K562 (cell line): ENCODE measurements around the gene CPVL. TPM values are rescaled to one million over a fixed set of nuclear protein-coding genes. Genes with fewer than 3 reads are reported as not detected.
A peak's percentile ranks its signal among the peaks of the same experiment; 100 is the strongest.

ENCODE experiments used
- ATAC-seq: fragments of 200-7000 bp; cut with Tn5 transposase; 3 replicates; pipeline ENCODE4 v1.9.1; 2020; ENCODE audit warnings: moderate library complexity
- BruUV-seq: library from RNA; stranded (reverse); fragments of 400-500 nt; replicated peaks from 2 replicates; lab custom pipeline; 2021; lab: Mats Ljungman, UMichigan
- CTCF ChIA-PET: fragments of 300-600 bp; formaldehyde crosslinking; extraction: SDS; loops from one replicate; lab custom pipeline; 2021; ENCODE audit warnings: low intra/inter-chr PET ratio; lab: Yijun Ruan, JAX
- POLR2A ChIA-PET: fragments of 300-600, 350-650 bp; sonication (Branson Sonifier 250); formaldehyde crosslinking; extraction: SDS; loops from one replicate; lab custom pipeline; 2021; ENCODE audit warnings: antibody characterized with exemption, inconsistent platforms; lab: Yijun Ruan, JAX
- DNase-seq, 4 experiments: peaks; one replicate each; pipeline versions ENCODE4 v3.0.0 to v3.0.0-alpha.2; 2011 to 2018; ENCODE audit warnings: low spot score in 3 of 4, mixed read lengths in 3 of 4; ENCODE audit errors: extremely low read depth in 1 of 4
- FAIRE-seq: peaks from 2 replicates; lab custom pipeline; 2011; peaks lifted over from hg19 to GRCh38; lab: Jason Lieb, UNC
- H2AFZ ChIP-seq: 2 replicates; pipeline ENCODE4 v1.6.0; 2011; ENCODE audit warnings: low read depth, low read length, control low read depth, inconsistent platforms
- H3K27ac ChIP-seq: fragments of 200-600 bp; 3 replicates; pipeline ENCODE4 v1.8.0; 2011; ENCODE audit warnings: low read depth, mild to moderate bottlenecking, control low read depth, inconsistent platforms, low read length, moderate library complexity, mixed read lengths; ENCODE audit errors: extremely low read depth
- H3K27me3 ChIP-seq, 2 experiments: fragments of 300-600 bp in 1 of 2; 2 replicates in 1 of 2; 3 replicates in 1 of 2; pipeline versions ENCODE4 v1.6.0 to v1.8.0; 2011; ENCODE audit warnings: inconsistent platforms in 2 of 2, low read length in 2 of 2, mild to moderate bottlenecking in 1 of 2, mixed read lengths in 1 of 2, moderate library complexity in 1 of 2; ENCODE audit not compliant: control insufficient read depth in 2 of 2, insufficient read depth in 2 of 2
- H3K36me3 ChIP-seq: fragments of 300-600 bp; 3 replicates; pipeline ENCODE4 v1.8.0; 2011; ENCODE audit warnings: mild to moderate bottlenecking, low read length, inconsistent platforms; ENCODE audit not compliant: control insufficient read depth, insufficient read depth
- H3K4me1 ChIP-seq, 2 experiments: fragments of 200-600 bp in 1 of 2; replicated peaks in 1 of 2; 2 replicates in 1 of 2; 3 replicates in 1 of 2; pipeline versions ENCODE4 v1.5.1 to v1.8.0; 2011; ENCODE audit warnings: inconsistent platforms in 2 of 2, low read length in 2 of 2, mild to moderate bottlenecking in 1 of 2, mixed read lengths in 1 of 2, moderate library complexity in 1 of 2; ENCODE audit not compliant: control insufficient read depth in 2 of 2, insufficient read depth in 2 of 2
- H3K4me2 ChIP-seq: 2 replicates; pipeline ENCODE4 v1.6.1; 2011; ENCODE audit warnings: low read length, control low read depth, inconsistent platforms, mixed read lengths; ENCODE audit not compliant: insufficient read depth
- H3K4me3 ChIP-seq: fragments of 200-600 bp; sonication (generic), shearing (Covaris generic); 2 replicates; pipeline ENCODE4 v1.5.1; 2016; ENCODE audit warnings: control low read depth, inconsistent platforms
- H3K79me2 ChIP-seq: fragments of 200-600 bp; 3 replicates; pipeline ENCODE4 v1.8.0; 2011; ENCODE audit warnings: low read length, inconsistent platforms; ENCODE audit not compliant: control insufficient read depth, insufficient read depth
- H3K9ac ChIP-seq, 2 experiments: 2 replicates each; pipeline versions ENCODE4 v1.6.0 to v1.6.1; 2011; ENCODE audit warnings: low read depth in 2 of 2, low read length in 2 of 2, control low read depth in 1 of 2, inconsistent platforms in 1 of 2, mild to moderate bottlenecking in 1 of 2, mixed read lengths in 1 of 2; ENCODE audit not compliant: insufficient read depth in 1 of 2
- H3K9me1 ChIP-seq: one replicate; pipeline ENCODE4 v1.6.0; 2011; ENCODE audit warnings: inconsistent platforms, mild to moderate bottlenecking, low read length, moderate library complexity; ENCODE audit not compliant: control insufficient read depth, insufficient read depth
- H3K9me3 ChIP-seq: replicated peaks from 2 replicates; pipeline ENCODE4 v1.5.1; 2011; ENCODE audit warnings: low read depth, low read length, inconsistent platforms; ENCODE audit not compliant: control insufficient read depth, insufficient read depth
- H4K20me1 ChIP-seq: replicated peaks from 2 replicates; pipeline ENCODE4 v1.6.1; 2011; ENCODE audit warnings: low read length, inconsistent platforms, mixed read lengths; ENCODE audit not compliant: control insufficient read depth, insufficient read depth
- DIDO1 ChIP-seq: fragments of 450-650 bp; IDR thresholded peaks from 2 replicates; pipeline ENCODE4 v1.6.1; 2016; ENCODE audit warnings: low read depth, missing biosample characterization, missing genetic modification characterization
- DNMT1 ChIP-seq: fragments of 450-650 bp; IDR thresholded peaks from 2 replicates; pipeline ENCODE4 v1.6.1; 2016; ENCODE audit warnings: antibody characterized with exemption, mild to moderate bottlenecking
- ETV1 ChIP-seq: fragments of 450-650 bp; conservative IDR thresholded peaks from 2 replicates; pipeline ENCODE4 v1.6.1; 2016; ENCODE audit warnings: missing genetic modification characterization, control low read depth, low read depth, missing compliant biosample characterization
- KLF10 ChIP-seq: fragments of 250-450 bp; sonication (Bioruptor Pico); IDR thresholded peaks from 2 replicates; pipeline ENCODE4 v1.6.1; 2021; ENCODE audit warnings: matching md5 sums
- SIN3A ChIP-seq, 2 experiments: fragments of 150-350 bp in 1 of 2; IDR thresholded peaks; 2 replicates each; pipeline ENCODE4 v1.6.1; 2011 to 2016; ENCODE audit warnings: borderline replicate concordance in 2 of 2, low read depth in 2 of 2, low read length in 2 of 2, mild to moderate bottlenecking in 2 of 2, moderate library complexity in 2 of 2; ENCODE audit not compliant: control insufficient read depth in 1 of 2
- SRSF3 ChIP-seq: fragments of 200-400 bp; formaldehyde crosslinking; IDR thresholded peaks from 2 replicates; pipeline ENCODE4 v1.6.1; 2016; ENCODE audit warnings: mild to moderate bottlenecking, low read length, moderate library complexity; ENCODE audit not compliant: insufficient read depth
- TEAD1 ChIP-seq, 2 experiments: fragments of 450-650 bp in 1 of 2; sonication (generic) in 1 of 2; formaldehyde crosslinking; IDR thresholded peaks; 2 replicates each; pipeline versions ENCODE4 v1.4.0 to v1.8.0; 2020 to 2022; ENCODE audit warnings: mild to moderate bottlenecking in 2 of 2, missing genetic modification reagents in 1 of 2
- TRIM28 ChIP-seq: fragments of 450-650 bp; IDR thresholded peaks from 2 replicates; pipeline ENCODE4 v1.6.1; 2017
- WGBS: fragments of 100-300 bp; shearing (Covaris generic); methylation state at CpG from one replicate; pipeline ENCODE4 v1.1.6; 2016; ENCODE audit warnings: low coverage, mixed read lengths; ENCODE audit not compliant: insufficient coverage; ENCODE audit errors: missing lambda C conversion rate; 5-methylcytosine and 5-hydroxymethylcytosine counted together
- in situ Hi-C: fragments of 300-500 bp; cut with MboI; formaldehyde crosslinking; loops from 4 replicates; pipeline ENCODE4 v1.15.0; 2018; ENCODE audit warnings: inconsistent platforms, mixed read lengths
- intact Hi-C: fragments of 100-400 bp; cut with micrococcal nuclease; formaldehyde crosslinking; loops from 2 replicates; pipeline ENCODE4 v1.14.2; 2022
- polyA plus RNA-seq, 8 experiments: library from polyadenylated mRNA; depleted of rRNA in 4 of 8; stranded (reverse) in 5 of 8; unstranded in 3 of 8; fragments of >200 nt; fragmentation: Nextera tagmentation in 2 of 8; fragmentation: Illumina TruSeq in 1 of 8; extraction: Ambion mirVana in 2 of 8; extraction: Trizol in 1 of 8; gene quantifications; 2 replicates each; pipeline versions ENCODE4 v1.2.1 to v1.2.3, GENCODE V29; 2011 to 2014; ENCODE audit warnings: inconsistent platforms in 1 of 8, missing spikeins in 1 of 8
- total RNA-seq, 7 experiments: library from RNA; depleted of rRNA in 6 of 7; stranded (reverse); fragments of >200 nt in 6 of 7; fragmentation: Illumina TruSeq in 2 of 7; extraction: Trizol in 2 of 7; gene quantifications; 2 replicates each; pipeline versions ENCODE4 v1.2.1 to v1.2.3, GENCODE V29; 2011 to 2021; ENCODE audit warnings: low replicate concordance in 1 of 7
- TF ChIP-seq, protein P1 (sequence below), 2 experiments: IDR thresholded peaks; 2 replicates each; pipeline ENCODE4 v1.6.1; 2012; ENCODE audit warnings: improper control_type of control experiment in 2 of 2, low read depth in 2 of 2, low read length in 2 of 2, borderline replicate concordance in 1 of 2
- TF ChIP-seq, protein P2 (sequence below): fragments of 250-450 bp; sonication (Bioruptor Pico); IDR thresholded peaks from 2 replicates; pipeline ENCODE4 v1.8.0; 2022; ENCODE audit warnings: moderate library complexity, mild to moderate bottlenecking, inconsistent platforms
- TF ChIP-seq, protein P3 (sequence below): fragments of 200-800 bp; sonication (Bioruptor generic); IDR thresholded peaks from 2 replicates; pipeline ENCODE4 v1.6.1; 2016; ENCODE audit warnings: missing genetic modification characterization, missing compliant biosample characterization
- TF ChIP-seq, protein P4 (sequence below): fragments of 450-650 bp; IDR thresholded peaks from 2 replicates; pipeline ENCODE4 v1.6.1; 2016; ENCODE audit warnings: low read depth, mild to moderate bottlenecking, moderate library complexity

The CPVL gene
- total and polyA plus RNA-seq, 9 of the 15 experiments (the other 6 are each of a cell fraction or from before 2014, with no cell fraction given): 0.89 to 2.4 (median 1.5) TPM

DNA sequence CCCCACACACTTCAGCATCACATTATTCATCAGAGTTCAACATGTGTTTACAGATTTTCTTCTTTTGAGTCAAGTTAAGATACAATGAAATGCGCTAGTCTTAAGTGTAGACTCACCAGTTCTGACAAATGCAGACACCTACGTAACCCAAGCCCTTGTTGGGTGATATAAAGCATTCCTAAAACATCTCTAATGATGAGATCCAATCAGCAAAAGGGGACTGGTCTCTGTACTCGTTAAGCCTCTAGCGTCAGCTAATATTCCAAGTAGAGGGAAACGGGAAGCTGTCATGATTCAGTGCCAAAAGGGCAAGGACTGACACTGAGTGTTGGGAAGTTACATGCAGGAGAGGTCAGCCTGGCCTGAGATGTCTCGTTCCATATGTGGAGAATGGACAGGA is 149.5 kb downstream of the CPVL start:
- CTCF ChIA-PET: no interaction called here
- Histone ChIP-seq H3K4me2 (no peak overlapping the region), H3K4me1 (no peaks in the 10 kb centered on the region), H3K9me1 (no peaks in the 10 kb centered on the region), H3K9ac (no peak overlapping the region), H3K27ac (no peak overlapping the region), H2AFZ (no peak overlapping the region), H3K36me3 (no peaks in the 10 kb centered on the region), H3K4me3 (no peak overlapping the region), H3K9me3 (no peaks in the 10 kb centered on the region), H3K79me2 (no peaks in the 10 kb centered on the region), H3K27me3 (0 out of 5 replicates have a peak, but pooled peaks cover 0 to 5% of the 10 kb centered on the region in 2 experiments), H4K20me1 (no peaks in the 10 kb centered on the region)
- ATAC-seq (no peak), FAIRE-seq (peak; percentile 35), DNase-seq (no peak)
- intact Hi-C loops (no loop called here), in situ Hi-C loops (no loop called here)
- 1% methylated on average over 6 of the region's 6 CpGs for WGBS
- POLR2A ChIA-PET: no interaction called here
- BruUV-seq: no TSS peak
- TF ChIP-seq, protein P1, sequence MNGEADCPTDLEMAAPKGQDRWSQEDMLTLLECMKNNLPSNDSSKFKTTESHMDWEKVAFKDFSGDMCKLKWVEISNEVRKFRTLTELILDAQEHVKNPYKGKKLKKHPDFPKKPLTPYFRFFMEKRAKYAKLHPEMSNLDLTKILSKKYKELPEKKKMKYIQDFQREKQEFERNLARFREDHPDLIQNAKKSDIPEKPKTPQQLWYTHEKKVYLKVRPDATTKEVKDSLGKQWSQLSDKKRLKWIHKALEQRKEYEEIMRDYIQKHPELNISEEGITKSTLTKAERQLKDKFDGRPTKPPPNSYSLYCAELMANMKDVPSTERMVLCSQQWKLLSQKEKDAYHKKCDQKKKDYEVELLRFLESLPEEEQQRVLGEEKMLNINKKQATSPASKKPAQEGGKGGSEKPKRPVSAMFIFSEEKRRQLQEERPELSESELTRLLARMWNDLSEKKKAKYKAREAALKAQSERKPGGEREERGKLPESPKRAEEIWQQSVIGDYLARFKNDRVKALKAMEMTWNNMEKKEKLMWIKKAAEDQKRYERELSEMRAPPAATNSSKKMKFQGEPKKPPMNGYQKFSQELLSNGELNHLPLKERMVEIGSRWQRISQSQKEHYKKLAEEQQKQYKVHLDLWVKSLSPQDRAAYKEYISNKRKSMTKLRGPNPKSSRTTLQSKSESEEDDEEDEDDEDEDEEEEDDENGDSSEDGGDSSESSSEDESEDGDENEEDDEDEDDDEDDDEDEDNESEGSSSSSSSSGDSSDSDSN (IDR thresholded peaks at IDR 0.05; ENCODE audit: borderline replicate concordance in 1 of 2, low read depth in 2 of 2, low read length in 2 of 2): no peak
- TF ChIP-seq TEAD1 (CRISPR knock-in tag; IDR thresholded peaks at IDR 0.05): no peak
- TF ChIP-seq, protein P2, sequence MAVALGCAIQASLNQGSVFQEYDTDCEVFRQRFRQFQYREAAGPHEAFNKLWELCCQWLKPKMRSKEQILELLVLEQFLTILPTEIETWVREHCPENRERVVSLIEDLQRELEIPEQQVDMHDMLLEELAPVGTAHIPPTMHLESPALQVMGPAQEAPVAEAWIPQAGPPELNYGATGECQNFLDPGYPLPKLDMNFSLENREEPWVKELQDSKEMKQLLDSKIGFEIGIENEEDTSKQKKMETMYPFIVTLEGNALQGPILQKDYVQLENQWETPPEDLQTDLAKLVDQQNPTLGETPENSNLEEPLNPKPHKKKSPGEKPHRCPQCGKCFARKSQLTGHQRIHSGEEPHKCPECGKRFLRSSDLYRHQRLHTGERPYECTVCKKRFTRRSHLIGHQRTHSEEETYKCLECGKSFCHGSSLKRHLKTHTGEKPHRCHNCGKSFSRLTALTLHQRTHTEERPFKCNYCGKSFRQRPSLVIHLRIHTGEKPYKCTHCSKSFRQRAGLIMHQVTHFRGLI: no peak
- no peak for TF ChIP-seq SRSF3
- TF ChIP-seq TRIM28: no peak
- TF ChIP-seq DNMT1: no peak
- TF ChIP-seq, protein P3, sequence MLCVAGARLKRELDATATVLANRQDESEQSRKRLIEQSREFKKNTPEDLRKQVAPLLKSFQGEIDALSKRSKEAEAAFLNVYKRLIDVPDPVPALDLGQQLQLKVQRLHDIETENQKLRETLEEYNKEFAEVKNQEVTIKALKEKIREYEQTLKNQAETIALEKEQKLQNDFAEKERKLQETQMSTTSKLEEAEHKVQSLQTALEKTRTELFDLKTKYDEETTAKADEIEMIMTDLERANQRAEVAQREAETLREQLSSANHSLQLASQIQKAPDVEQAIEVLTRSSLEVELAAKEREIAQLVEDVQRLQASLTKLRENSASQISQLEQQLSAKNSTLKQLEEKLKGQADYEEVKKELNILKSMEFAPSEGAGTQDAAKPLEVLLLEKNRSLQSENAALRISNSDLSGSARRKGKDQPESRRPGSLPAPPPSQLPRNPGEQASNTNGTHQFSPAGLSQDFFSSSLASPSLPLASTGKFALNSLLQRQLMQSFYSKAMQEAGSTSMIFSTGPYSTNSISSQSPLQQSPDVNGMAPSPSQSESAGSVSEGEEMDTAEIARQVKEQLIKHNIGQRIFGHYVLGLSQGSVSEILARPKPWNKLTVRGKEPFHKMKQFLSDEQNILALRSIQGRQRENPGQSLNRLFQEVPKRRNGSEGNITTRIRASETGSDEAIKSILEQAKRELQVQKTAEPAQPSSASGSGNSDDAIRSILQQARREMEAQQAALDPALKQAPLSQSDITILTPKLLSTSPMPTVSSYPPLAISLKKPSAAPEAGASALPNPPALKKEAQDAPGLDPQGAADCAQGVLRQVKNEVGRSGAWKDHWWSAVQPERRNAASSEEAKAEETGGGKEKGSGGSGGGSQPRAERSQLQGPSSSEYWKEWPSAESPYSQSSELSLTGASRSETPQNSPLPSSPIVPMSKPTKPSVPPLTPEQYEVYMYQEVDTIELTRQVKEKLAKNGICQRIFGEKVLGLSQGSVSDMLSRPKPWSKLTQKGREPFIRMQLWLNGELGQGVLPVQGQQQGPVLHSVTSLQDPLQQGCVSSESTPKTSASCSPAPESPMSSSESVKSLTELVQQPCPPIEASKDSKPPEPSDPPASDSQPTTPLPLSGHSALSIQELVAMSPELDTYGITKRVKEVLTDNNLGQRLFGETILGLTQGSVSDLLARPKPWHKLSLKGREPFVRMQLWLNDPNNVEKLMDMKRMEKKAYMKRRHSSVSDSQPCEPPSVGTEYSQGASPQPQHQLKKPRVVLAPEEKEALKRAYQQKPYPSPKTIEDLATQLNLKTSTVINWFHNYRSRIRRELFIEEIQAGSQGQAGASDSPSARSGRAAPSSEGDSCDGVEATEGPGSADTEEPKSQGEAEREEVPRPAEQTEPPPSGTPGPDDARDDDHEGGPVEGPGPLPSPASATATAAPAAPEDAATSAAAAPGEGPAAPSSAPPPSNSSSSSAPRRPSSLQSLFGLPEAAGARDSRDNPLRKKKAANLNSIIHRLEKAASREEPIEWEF: no peak
- TF ChIP-seq SIN3A (IDR thresholded peaks at IDR 0.05; ENCODE audit: borderline replicate concordance in 2 of 2, control insufficient read depth in 1 of 2, low read depth in 2 of 2, low read length in 2 of 2): no peak
- TF ChIP-seq KLF10 (CRISPR knock-in tag): no peak
- TF ChIP-seq ETV1 (tag): no peak
- TF ChIP-seq DIDO1 (tag): no peak
- TF ChIP-seq, protein P4, sequence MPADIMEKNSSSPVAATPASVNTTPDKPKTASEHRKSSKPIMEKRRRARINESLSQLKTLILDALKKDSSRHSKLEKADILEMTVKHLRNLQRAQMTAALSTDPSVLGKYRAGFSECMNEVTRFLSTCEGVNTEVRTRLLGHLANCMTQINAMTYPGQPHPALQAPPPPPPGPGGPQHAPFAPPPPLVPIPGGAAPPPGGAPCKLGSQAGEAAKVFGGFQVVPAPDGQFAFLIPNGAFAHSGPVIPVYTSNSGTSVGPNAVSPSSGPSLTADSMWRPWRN: no peak
